Sigmoid colon (tissue), 4 donors: ENCODE results near the gene SLC9A7.

Experiments used
- CTCF ChIP-seq, 4 experiments: fragments of 450-650 bp in 3 of 4; fragments of 200-600 bp in 1 of 4; IDR thresholded peaks; one replicate each; pipeline ENCODE4 v1.5.1; 2016 to 2019; ENCODE audit warnings: antibody characterized with exemption in 4 of 4, mild to moderate bottlenecking in 3 of 4, moderate library complexity in 2 of 4
- EP300 ChIP-seq, 4 donors: sonication (generic); formaldehyde crosslinking; IDR thresholded peaks; one replicate each; pipeline ENCODE4 v1.6.1; 2017; ENCODE audit warnings: antibody characterized with exemption in 4 of 4
- POLR2AphosphoS5 ChIP-seq, 4 donors: sonication (generic); formaldehyde crosslinking; IDR thresholded peaks; one replicate each; pipeline ENCODE4 v1.6.1; 2017; ENCODE audit warnings: antibody characterized with exemption in 4 of 4

GRCh38 chrX:46561824-46562657 is 196.9 kb downstream of the SLC9A7 start:
- TF ChIP-seq CTCF (IDR thresholded peaks at IDR 0.05): no peak
- no peak for TF ChIP-seq POLR2AphosphoS5 (IDR thresholded peaks at IDR 0.05)
- no peak for TF ChIP-seq EP300 (IDR thresholded peaks at IDR 0.05)
